ENCODE results near the gene POLG. TPM values are rescaled to one million over a fixed set of nuclear protein-coding genes. Genes with fewer than 3 reads are reported as not detected.

POLG gene
- total RNA-seq, 1 donor from 2014 or later: 69.1 TPM

GRCh38 chr15:89379818-89380217 is 45.2 kb upstream of the POLG start:
- Histone ChIP-seq H3K4me1 (peaks cover 0 to 10% of the 10 kb centered on the region in 2 donors), H3K9me3 (no peaks in the 10 kb centered on the region), H3K36me3 (no peaks in the 10 kb centered on the region), H3K27ac (no peak overlapping the region), H3K27me3 (peaks cover 11% of the 10 kb centered on the region), H3K4me3 (peak overlapping the region in 1 of 2 donors; percentile 53)
- no peak for DNase-seq (ENCODE audit: low spot score in 2 of 2)
- intact Hi-C loops (cut with DNase I): no loop called here
- TF ChIP-seq, protein P1, sequence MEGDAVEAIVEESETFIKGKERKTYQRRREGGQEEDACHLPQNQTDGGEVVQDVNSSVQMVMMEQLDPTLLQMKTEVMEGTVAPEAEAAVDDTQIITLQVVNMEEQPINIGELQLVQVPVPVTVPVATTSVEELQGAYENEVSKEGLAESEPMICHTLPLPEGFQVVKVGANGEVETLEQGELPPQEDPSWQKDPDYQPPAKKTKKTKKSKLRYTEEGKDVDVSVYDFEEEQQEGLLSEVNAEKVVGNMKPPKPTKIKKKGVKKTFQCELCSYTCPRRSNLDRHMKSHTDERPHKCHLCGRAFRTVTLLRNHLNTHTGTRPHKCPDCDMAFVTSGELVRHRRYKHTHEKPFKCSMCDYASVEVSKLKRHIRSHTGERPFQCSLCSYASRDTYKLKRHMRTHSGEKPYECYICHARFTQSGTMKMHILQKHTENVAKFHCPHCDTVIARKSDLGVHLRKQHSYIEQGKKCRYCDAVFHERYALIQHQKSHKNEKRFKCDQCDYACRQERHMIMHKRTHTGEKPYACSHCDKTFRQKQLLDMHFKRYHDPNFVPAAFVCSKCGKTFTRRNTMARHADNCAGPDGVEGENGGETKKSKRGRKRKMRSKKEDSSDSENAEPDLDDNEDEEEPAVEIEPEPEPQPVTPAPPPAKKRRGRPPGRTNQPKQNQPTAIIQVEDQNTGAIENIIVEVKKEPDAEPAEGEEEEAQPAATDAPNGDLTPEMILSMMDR (IDR thresholded peaks at IDR 0.05): no peak

DNA sequence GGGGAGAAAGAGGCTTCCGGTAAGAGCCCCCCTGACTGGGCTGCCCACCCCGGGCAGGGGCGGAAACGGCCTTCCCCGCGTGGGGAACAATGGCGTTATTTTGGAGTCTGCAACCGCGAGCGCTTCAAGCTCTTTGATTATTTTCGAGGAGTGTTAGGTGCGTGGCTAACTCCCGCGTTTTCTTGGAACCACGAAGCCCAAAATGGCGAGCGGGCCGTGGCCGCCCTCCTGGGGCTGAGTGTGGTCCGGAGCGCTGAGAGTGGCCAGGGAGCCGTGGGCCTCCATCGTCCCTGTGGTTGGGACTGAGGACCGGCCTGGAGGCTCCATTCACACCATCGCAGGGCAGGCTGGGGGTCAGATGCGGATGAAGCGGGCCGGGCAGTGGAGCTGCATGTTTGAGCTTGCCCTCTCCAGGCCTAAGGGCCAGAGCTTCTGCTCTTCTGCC is 44.6 kb upstream of the POLG start:
- H3K36me3 ChIP-seq: no peaks in the 10 kb centered on the region
- TF ChIP-seq, protein P1 (IDR thresholded peaks at IDR 0.05): no peak
- peaks cover 11% of the 10 kb centered on the region for H3K27me3 ChIP-seq
- intact Hi-C loops (cut with DNase I): no loop called here
- no peak for DNase-seq (ENCODE audit: low spot score in 2 of 2)
- H3K4me1 ChIP-seq: peaks cover 0 to 10% of the 10 kb centered on the region in 2 donors
- H3K27ac ChIP-seq: no peak overlapping the region
- H3K9me3 ChIP-seq: no peaks in the 10 kb centered on the region
- H3K4me3 ChIP-seq: peak overlapping the region; percentile 53 to 60

- H3K9me3 ChIP-seq: no peaks in the 10 kb centered on the region
- no peaks in the 10 kb centered on the region for H3K36me3 ChIP-seq
- no peak for DNase-seq (ENCODE audit: low spot score in 2 of 2)
- H3K4me1 ChIP-seq: peaks cover 0 to 10% of the 10 kb centered on the region in 2 donors
- TF ChIP-seq, protein P1 (IDR thresholded peaks at IDR 0.05): no peak
- intact Hi-C loops (cut with DNase I): no loop called here
- peak overlapping the region; percentile 53 to 60 for H3K4me3 ChIP-seq
- H3K27me3 ChIP-seq: peaks cover 11% of the 10 kb centered on the region
- no peak overlapping the region for H3K27ac ChIP-seq
These were observed 43.9 kb upstream of the POLG start for GRCh38 chr15:89378296-89379151.

DNA sequence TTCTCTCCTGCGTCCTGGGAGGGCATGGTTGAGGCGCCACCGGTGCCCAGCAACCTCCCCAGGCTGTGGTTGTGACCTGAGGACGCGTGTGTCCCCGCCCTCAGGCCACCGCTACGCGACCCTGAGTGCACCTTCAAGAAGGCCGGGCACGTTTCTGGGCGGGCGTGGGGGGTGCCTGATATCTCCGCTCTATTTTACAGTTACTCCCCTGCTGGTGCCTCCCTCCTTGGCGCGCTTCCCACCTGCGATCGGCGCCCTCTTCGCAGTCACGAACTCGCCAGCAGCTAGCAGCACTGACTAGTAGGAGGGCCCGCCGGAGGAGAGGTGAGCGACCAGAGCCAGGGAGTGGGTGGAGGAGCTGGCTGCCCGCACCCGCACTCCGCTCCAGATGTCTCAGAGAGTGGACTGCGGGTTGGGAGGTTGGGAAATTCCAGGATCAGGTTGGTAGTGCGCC is 43.2 kb upstream of the POLG start:
- intact Hi-C loops (cut with DNase I): no loop called here
- TF ChIP-seq, protein P1 (IDR thresholded peaks at IDR 0.05): no peak
- peaks cover 0 to 10% of the 10 kb centered on the region in 2 donors for H3K4me1 ChIP-seq
- no peaks in the 10 kb centered on the region for H3K9me3 ChIP-seq
- no peak for DNase-seq (ENCODE audit: low spot score in 2 of 2)
- H3K36me3 ChIP-seq: no peaks in the 10 kb centered on the region
- H3K27ac ChIP-seq: no peak overlapping the region
- H3K27me3 ChIP-seq: peaks cover 11% of the 10 kb centered on the region
- H3K4me3 ChIP-seq: peak overlapping the region in 1 of 2 donors; percentile 60

DNA sequence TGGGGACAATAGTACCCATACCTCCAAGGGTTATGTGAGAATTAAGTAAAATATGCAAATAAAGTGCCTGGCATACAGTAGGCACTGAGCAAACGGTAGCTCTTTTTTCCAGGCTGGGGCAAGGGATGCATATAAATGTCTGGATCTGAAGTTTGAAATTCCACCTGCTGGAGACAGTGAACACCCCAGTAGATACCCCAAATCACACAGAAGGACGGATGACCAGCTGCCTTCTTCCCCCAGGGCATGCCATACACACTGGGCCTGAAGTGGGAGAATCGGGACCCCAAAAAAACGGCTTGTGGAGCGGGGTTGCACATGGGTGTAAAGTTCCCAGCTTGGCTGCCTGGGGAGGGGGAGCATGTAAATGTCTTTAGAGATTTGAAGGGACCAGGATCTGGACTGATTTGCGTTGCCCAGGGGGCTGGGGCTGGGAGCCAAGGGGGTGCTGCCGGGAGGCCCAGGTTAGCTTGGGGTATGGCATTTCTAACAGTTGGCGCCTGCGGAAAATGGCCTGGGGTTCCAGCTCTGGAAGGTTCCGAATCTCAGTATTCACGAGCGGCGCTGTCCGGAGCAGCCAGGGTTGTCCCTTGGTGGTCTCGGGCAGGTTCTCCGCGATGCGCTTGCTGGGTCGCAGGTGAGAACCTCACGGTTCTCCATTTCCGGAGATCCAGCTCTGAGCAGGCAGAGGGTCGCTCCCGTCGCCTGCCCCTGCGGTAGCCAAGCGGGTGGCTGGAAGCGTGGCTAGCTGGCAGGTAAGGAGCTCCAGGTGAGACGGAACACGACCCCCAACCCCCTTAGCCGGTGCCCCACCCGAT is 42.6 kb upstream of the POLG start:
- Histone ChIP-seq H3K27me3 (peaks cover 11% of the 10 kb centered on the region), H3K27ac (no peak overlapping the region), H3K36me3 (no peaks in the 10 kb centered on the region), H3K4me3 (no peak overlapping the region), H3K9me3 (no peaks in the 10 kb centered on the region), H3K4me1 (peaks cover 0 to 10% of the 10 kb centered on the region in 2 donors)
- intact Hi-C loops (cut with DNase I): no loop called here
- DNase-seq (ENCODE audit: low spot score in 2 of 2): no peak
- TF ChIP-seq, protein P1 (IDR thresholded peaks at IDR 0.05): no peak

Data from ascending aorta (tissue), 2 donors.